GM12878 (cell line): ENCODE data around the gene TEX54. TPM values are rescaled to one million over a fixed set of nuclear protein-coding genes. Genes with fewer than 3 reads are reported as not detected.

Source experiments
- ATAC-seq: fragments of 200-7000 bp; cut with Tn5 transposase; 3 replicates; pipeline ENCODE4 v1.9.1; 2020; ENCODE audit warnings: mild to moderate bottlenecking, moderate library complexity
- BruUV-seq: library from RNA; stranded (reverse); fragments of 400-500 nt; replicated peaks from 2 replicates; lab custom pipeline; 2021; lab: Mats Ljungman, UMichigan
- CTCF ChIA-PET: fragments of 300-600 bp; sonication (Branson Sonifier 250); formaldehyde crosslinking; extraction: SDS; loops from one replicate; lab custom pipeline; 2021; ENCODE audit warnings: inconsistent platforms; lab: Yijun Ruan, JAX
- POLR2A ChIA-PET: fragments of 350-600 bp; formaldehyde crosslinking; extraction: SDS; loops from one replicate; lab custom pipeline; 2021; ENCODE audit warnings: inconsistent platforms; lab: Charles Lee
- RAD21 ChIA-PET: fragments of 300-600 bp; sonication (Branson Sonifier 250); formaldehyde crosslinking; loops from one replicate; lab custom pipeline; 2023; ENCODE audit warnings: antibody characterized with exemption; ENCODE audit not compliant: unreplicated experiment; lab: Charles Lee
- SMC1A ChIA-PET: fragments of 300-600 bp; sonication (Branson Sonifier 250); formaldehyde crosslinking; loops from one replicate; lab custom pipeline; 2023; ENCODE audit not compliant: unreplicated experiment, uncharacterized antibody; lab: Charles Lee
- DNase-seq: peaks from one replicate; pipeline ENCODE4 v3.0.0-alpha.2; 2011; ENCODE audit warnings: low read depth, low spot score
- FAIRE-seq: peaks from 3 replicates; lab custom pipeline; 2011; peaks lifted over from hg19 to GRCh38; lab: Jason Lieb, UNC
- H2AFZ ChIP-seq: 2 replicates; pipeline ENCODE4 v1.6.0; 2011; ENCODE audit warnings: low read depth, low read length, control low read depth; ENCODE audit not compliant: control insufficient read depth
- H3K27ac ChIP-seq: 2 replicates; pipeline ENCODE4 v1.5.1; 2011; ENCODE audit warnings: control low read depth; ENCODE audit not compliant: control insufficient read depth, insufficient read depth
- H3K27me3 ChIP-seq, 2 experiments: replicated peaks in 1 of 2; 2 replicates each; pipeline versions ENCODE4 v1.6.0 to v1.6.1; 2011; ENCODE audit warnings: low read length in 1 of 2; ENCODE audit not compliant: control insufficient read depth in 2 of 2, insufficient read depth in 2 of 2
- H3K36me3 ChIP-seq, 2 experiments: 2 replicates each; pipeline ENCODE4 v1.5.1; 2011; ENCODE audit warnings: low read length in 1 of 2; ENCODE audit not compliant: control insufficient read depth in 2 of 2, insufficient read depth in 2 of 2
- H3K4me1 ChIP-seq: 2 replicates; pipeline ENCODE4 v1.6.1; 2011; ENCODE audit warnings: mild to moderate bottlenecking, low read length, moderate library complexity, mixed read lengths; ENCODE audit not compliant: control insufficient read depth, insufficient read depth
- H3K4me2 ChIP-seq: 2 replicates; pipeline ENCODE4 v1.6.0; 2011; ENCODE audit warnings: control low read depth; ENCODE audit not compliant: control insufficient read depth, insufficient read depth
- H3K4me3 ChIP-seq: fragments of 200-600 bp; sonication (generic); 2 replicates; pipeline ENCODE4 v1.5.1; 2016
- H3K79me2 ChIP-seq: 2 replicates; pipeline ENCODE4 v1.6.0; 2011; ENCODE audit warnings: low read length; ENCODE audit not compliant: control insufficient read depth, insufficient read depth
- H3K9ac ChIP-seq: 2 replicates; pipeline ENCODE4 v1.8.0; 2011; ENCODE audit warnings: low read length, control low read depth, mixed read lengths; ENCODE audit not compliant: control insufficient read depth, insufficient read depth
- H3K9me3 ChIP-seq: replicated peaks from 3 replicates; pipeline ENCODE4 v1.5.1; 2011; ENCODE audit warnings: mild to moderate bottlenecking, low read length; ENCODE audit not compliant: control insufficient read depth, insufficient read depth
- H4K20me1 ChIP-seq: 2 replicates; pipeline ENCODE4 v1.6.0; 2011; ENCODE audit not compliant: control insufficient read depth, insufficient read depth
- ASH2L ChIP-seq: fragments of 300-600, 200-600 bp; sonication (generic); IDR thresholded peaks from 2 replicates; pipeline ENCODE4 v1.6.1; 2017; ENCODE audit warnings: low read depth, mild to moderate bottlenecking, borderline replicate concordance
- BHLHE40 ChIP-seq, 2 experiments: fragments of 450-650 bp in 1 of 2; IDR thresholded peaks; 2 replicates each; pipeline ENCODE4 v1.6.1; 2011 to 2017; ENCODE audit warnings: low read depth in 2 of 2, borderline replicate concordance in 1 of 2, improper control_type of control experiment in 1 of 2, low read length in 1 of 2, mild to moderate bottlenecking in 1 of 2
- DPF2 ChIP-seq: fragments of 450-650 bp; IDR thresholded peaks from 2 replicates; pipeline ENCODE4 v1.6.1; 2017; ENCODE audit warnings: mild to moderate bottlenecking
- EP300 ChIP-seq, 2 experiments: fragments of 150-350 bp in 1 of 2; IDR thresholded peaks; 2 replicates each; pipeline ENCODE4 v1.6.1; 2011 to 2012; ENCODE audit warnings: low read depth in 2 of 2, low read length in 2 of 2, borderline replicate concordance in 1 of 2, improper control_type of control experiment in 1 of 2, inconsistent platforms in 1 of 2; ENCODE audit not compliant: control insufficient read depth in 1 of 2
- EZH2 ChIP-seq: IDR thresholded peaks from 2 replicates; pipeline ENCODE4 v1.6.1; 2012; ENCODE audit warnings: low read depth, mild to moderate bottlenecking, control low read depth, inconsistent platforms, low read length, borderline replicate concordance; ENCODE audit not compliant: control insufficient read depth
- KLF5 ChIP-seq: fragments of 450-650 bp; IDR thresholded peaks from 2 replicates; pipeline ENCODE4 v1.6.1; 2014; ENCODE audit warnings: mild to moderate bottlenecking; ENCODE audit not compliant: partially characterized antibody
- MYB ChIP-seq: fragments of 150-350 bp; IDR thresholded peaks from 2 replicates; pipeline ENCODE4 v1.6.1; 2014; ENCODE audit warnings: mild to moderate bottlenecking, low read depth, low read length, borderline replicate concordance
- NR2C1 ChIP-seq: fragments of 450-650 bp; IDR thresholded peaks from 2 replicates; pipeline ENCODE4 v1.6.1; 2017; ENCODE audit warnings: antibody characterized with exemption, mild to moderate bottlenecking, moderate library complexity
- PAX8 ChIP-seq: fragments of 450-650 bp; IDR thresholded peaks from 2 replicates; pipeline ENCODE4 v1.6.1; 2017; ENCODE audit warnings: mild to moderate bottlenecking, moderate library complexity
- POLR2A ChIP-seq: IDR thresholded peaks from 2 replicates; pipeline ENCODE4 v1.6.1; 2011; ENCODE audit warnings: low read depth, mild to moderate bottlenecking, low read length
- RELA ChIP-seq: fragments of 450-650 bp; IDR thresholded peaks from 2 replicates; pipeline ENCODE4 v1.8.0; 2014; ENCODE audit warnings: borderline replicate concordance; ENCODE audit not compliant: partially characterized antibody
- REST ChIP-seq: IDR thresholded peaks from 2 replicates; pipeline ENCODE4 v1.6.1; 2012; ENCODE audit warnings: mild to moderate bottlenecking, low read depth, low read length
- SIX5 ChIP-seq: IDR thresholded peaks from 2 replicates; pipeline ENCODE4 v1.6.1; 2011; ENCODE audit warnings: mild to moderate bottlenecking, low read depth, low read length, moderate library complexity; ENCODE audit not compliant: severe bottlenecking
- SREBF1 ChIP-seq: IDR thresholded peaks from 2 replicates; pipeline ENCODE4 v1.6.1; 2012; ENCODE audit warnings: mild to moderate bottlenecking, low read length
- SRF ChIP-seq, 2 experiments: IDR thresholded peaks; 2 replicates each; pipeline ENCODE4 v1.6.1; 2011; ENCODE audit warnings: low read depth in 2 of 2, low read length in 2 of 2, mild to moderate bottlenecking in 1 of 2, moderate library complexity in 1 of 2
- TAF1 ChIP-seq: IDR thresholded peaks from 2 replicates; pipeline ENCODE4 v1.6.1; 2011; ENCODE audit warnings: mild to moderate bottlenecking, low read depth, low read length, borderline replicate concordance
- TARDBP ChIP-seq: IDR thresholded peaks from 2 replicates; pipeline ENCODE4 v1.6.1; 2016; ENCODE audit warnings: borderline replicate concordance
- ZNF207 ChIP-seq: fragments of 450-650 bp; IDR thresholded peaks from 2 replicates; pipeline ENCODE4 v1.6.1; 2014; ENCODE audit warnings: antibody characterized with exemption, mild to moderate bottlenecking, borderline replicate concordance
- ZZZ3 ChIP-seq: IDR thresholded peaks from 2 replicates; pipeline ENCODE4 v1.6.1; 2011; ENCODE audit warnings: low read depth; ENCODE audit not compliant: control insufficient read depth, insufficient read length
- WGBS: methylation state at CpG from one replicate; pipeline ENCODE4 v1.1.6; 2016; ENCODE audit warnings: low lambda C conversion rate; ENCODE audit not compliant: insufficient replicate concordance, insufficient coverage; ENCODE audit errors: missing lambda C conversion rate; 5-methylcytosine and 5-hydroxymethylcytosine counted together
- in situ Hi-C: fragments of 300-500 bp; cut with MboI; formaldehyde crosslinking; loops from 9 replicates; pipeline ENCODE4 v1.14.3; 2018; ENCODE audit warnings: mixed read lengths
- intact Hi-C: fragments of 100-400 bp; cut with micrococcal nuclease; formaldehyde crosslinking; loops from one replicate; pipeline ENCODE4 v1.14.2; 2022; ENCODE audit not compliant: unreplicated experiment
- polyA plus RNA-seq, 11 experiments: library from polyadenylated mRNA; depleted of rRNA in 4 of 11; unstranded in 6 of 11; stranded (reverse) in 5 of 11; fragments of >200 nt; fragmentation: Nextera tagmentation in 4 of 11; fragmentation: Illumina TruSeq in 1 of 11; extraction: Ambion mirVana in 4 of 11; extraction: Trizol in 1 of 11; gene quantifications; 1 replicate in 1 of 11; 2 replicates in 10 of 11; pipeline versions ENCODE4 v1.2.1 to v1.2.3, GENCODE V29; 2011 to 2016; ENCODE audit warnings: inconsistent platforms in 2 of 11, missing spikeins in 2 of 11, low read depth in 1 of 11
- total RNA-seq, 4 experiments: library from RNA; depleted of rRNA in 3 of 4; stranded (reverse); fragments of >200 nt in 3 of 4; fragmentation: Illumina TruSeq in 1 of 4; extraction: Trizol in 1 of 4; gene quantifications; 2 replicates each; pipeline versions ENCODE4 v1.2.1 to v1.2.3, GENCODE V29; 2013 to 2021
- TF ChIP-seq, protein P1 (sequence below): IDR thresholded peaks from 2 replicates; pipeline ENCODE4 v1.6.1; 2011; ENCODE audit warnings: low read depth, low read length, improper control_type of control experiment, borderline replicate concordance

TEX54 gene
- total and polyA plus RNA-seq, 10 of the 15 experiments (the other 5 are each of a cell fraction or from before 2014, with no cell fraction given), result 0.38 to 0.68 (median 0.51) TPM; not detected in 7

- ATAC-seq (no peak), DNase-seq (no peak), FAIRE-seq (no peak)
- Histone ChIP-seq H3K4me2 (no peak overlapping the region), H3K27me3 (no peaks in the 10 kb centered on the region), H3K79me2 (peaks cover 14% of the 10 kb centered on the region), H3K9ac (no peak overlapping the region), H3K4me3 (no peak overlapping the region), H4K20me1 (no peaks in the 10 kb centered on the region), H3K4me1 (peaks cover 6% of the 10 kb centered on the region), H3K9me3 (no peaks in the 10 kb centered on the region), H3K36me3 (peaks cover 6 to 7% of the 10 kb centered on the region in 2 experiments), H2AFZ (no peak overlapping the region), H3K27ac (no peak overlapping the region)
- no TSS peak for BruUV-seq
- ChIA-PET CTCF (interaction anchor here (1.0 to 5.4 kb wide), 3 partner anchors 12 to 450 kb away, joined by 3 to 31 read pairs (median 3); no protein-coding TSS in a partner anchor), SMC1A (interaction anchor here (0.8 to 2.4 kb wide), 2 partner anchors 11 to 20 kb away, joined by 5 read pairs; no protein-coding TSS in a partner anchor), POLR2A (interaction anchor here (0.5 to 1.7 kb wide), 3 partner anchors 9 to 59 kb away, joined by 3 to 5 read pairs (median 4); no protein-coding TSS in a partner anchor), RAD21 (no interaction called here)
- no peak for TF ChIP-seq SIX5
- no peak for TF ChIP-seq DPF2
- no peak for TF ChIP-seq RELA
- no peak for TF ChIP-seq SRF (IDR thresholded peaks at IDR 0.05; ENCODE audit: low read depth in 2 of 2, low read length in 2 of 2)
- no peak for TF ChIP-seq MYB
- TF ChIP-seq, protein P1, sequence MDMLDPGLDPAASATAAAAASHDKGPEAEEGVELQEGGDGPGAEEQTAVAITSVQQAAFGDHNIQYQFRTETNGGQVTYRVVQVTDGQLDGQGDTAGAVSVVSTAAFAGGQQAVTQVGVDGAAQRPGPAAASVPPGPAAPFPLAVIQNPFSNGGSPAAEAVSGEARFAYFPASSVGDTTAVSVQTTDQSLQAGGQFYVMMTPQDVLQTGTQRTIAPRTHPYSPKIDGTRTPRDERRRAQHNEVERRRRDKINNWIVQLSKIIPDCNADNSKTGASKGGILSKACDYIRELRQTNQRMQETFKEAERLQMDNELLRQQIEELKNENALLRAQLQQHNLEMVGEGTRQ, result no peak
- TF ChIP-seq ZNF207, result no peak
- TF ChIP-seq REST, result no peak
- no peak for TF ChIP-seq NR2C1
- no peak for TF ChIP-seq EZH2
- TF ChIP-seq TARDBP, result no peak
- TF ChIP-seq TAF1, result no peak
- TF ChIP-seq KLF5, result no peak
- TF ChIP-seq BHLHE40 (IDR thresholded peaks at IDR 0.05; ENCODE audit: borderline replicate concordance in 1 of 2, low read depth in 2 of 2, low read length in 1 of 2), result no peak
- TF ChIP-seq EP300 (IDR thresholded peaks at IDR 0.05; ENCODE audit: borderline replicate concordance in 1 of 2, control insufficient read depth in 1 of 2, low read depth in 2 of 2, low read length in 2 of 2), result no peak
- TF ChIP-seq SREBF1, result no peak
- no peak for TF ChIP-seq ASH2L
- no peak for TF ChIP-seq POLR2A
- TF ChIP-seq ZZZ3, result no peak
- no peak for TF ChIP-seq PAX8
- intact Hi-C loops (no loop called here), in situ Hi-C loops (no loop called here)
- WGBS, result 97% methylated on average over 7 of the region's 7 CpGs
Measured at GRCh38 chr11:62874851-62875250, 42.2 kb upstream of the TEX54 start.
